Measurements from ENCODE around the gene CYRIA.

The CYRIA gene

DNA sequence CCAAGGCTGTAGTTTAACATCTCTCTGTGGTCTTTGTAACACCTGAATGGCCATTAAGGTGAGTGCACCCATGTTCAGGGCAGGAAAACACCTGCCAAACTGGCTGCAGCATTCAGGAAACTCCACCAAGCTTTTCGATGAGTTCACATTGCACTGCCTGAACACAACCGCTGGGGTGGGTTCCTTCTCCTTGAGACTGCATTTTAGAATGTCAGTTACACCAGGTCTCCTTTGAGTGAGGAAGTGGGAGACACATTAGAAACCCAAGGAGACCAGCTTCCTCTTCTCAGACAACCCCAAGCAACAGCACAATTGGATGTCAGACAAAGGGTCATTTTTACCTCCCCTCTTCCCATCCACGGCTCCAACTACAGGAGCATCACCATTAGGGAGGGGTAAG is 35.2 kb downstream of the CYRIA start:
- TF ChIP-seq, protein P1, sequence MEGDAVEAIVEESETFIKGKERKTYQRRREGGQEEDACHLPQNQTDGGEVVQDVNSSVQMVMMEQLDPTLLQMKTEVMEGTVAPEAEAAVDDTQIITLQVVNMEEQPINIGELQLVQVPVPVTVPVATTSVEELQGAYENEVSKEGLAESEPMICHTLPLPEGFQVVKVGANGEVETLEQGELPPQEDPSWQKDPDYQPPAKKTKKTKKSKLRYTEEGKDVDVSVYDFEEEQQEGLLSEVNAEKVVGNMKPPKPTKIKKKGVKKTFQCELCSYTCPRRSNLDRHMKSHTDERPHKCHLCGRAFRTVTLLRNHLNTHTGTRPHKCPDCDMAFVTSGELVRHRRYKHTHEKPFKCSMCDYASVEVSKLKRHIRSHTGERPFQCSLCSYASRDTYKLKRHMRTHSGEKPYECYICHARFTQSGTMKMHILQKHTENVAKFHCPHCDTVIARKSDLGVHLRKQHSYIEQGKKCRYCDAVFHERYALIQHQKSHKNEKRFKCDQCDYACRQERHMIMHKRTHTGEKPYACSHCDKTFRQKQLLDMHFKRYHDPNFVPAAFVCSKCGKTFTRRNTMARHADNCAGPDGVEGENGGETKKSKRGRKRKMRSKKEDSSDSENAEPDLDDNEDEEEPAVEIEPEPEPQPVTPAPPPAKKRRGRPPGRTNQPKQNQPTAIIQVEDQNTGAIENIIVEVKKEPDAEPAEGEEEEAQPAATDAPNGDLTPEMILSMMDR (IDR thresholded peaks at IDR 0.05; ENCODE audit: borderline replicate concordance, insufficient read depth, low read depth, low read length) = peak; percentile 34; the same call in 1 of the 2 replicates
- no peak overlapping the region for H3K4me3 ChIP-seq (ENCODE audit: low read depth, low read length)

DNA sequence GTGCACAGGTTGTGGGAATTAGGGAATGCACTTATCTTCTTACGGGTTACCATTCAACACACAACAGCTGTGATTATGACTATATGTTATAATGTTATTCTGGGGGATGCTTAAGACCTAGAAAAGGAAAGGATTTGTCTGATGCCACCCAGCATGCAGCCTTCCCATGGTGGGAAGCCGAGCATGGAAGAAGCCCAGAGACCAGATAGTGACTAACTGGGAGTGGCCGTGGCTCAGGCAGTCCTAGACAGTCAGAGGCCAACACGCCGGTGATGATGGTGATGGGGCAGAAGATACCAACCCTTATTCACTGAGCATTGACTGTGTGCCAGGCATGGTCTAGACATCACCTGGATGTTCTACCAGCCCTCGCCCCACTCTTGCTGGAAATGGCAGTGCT is 35.9 kb downstream of the CYRIA start:
- no peak overlapping the region for H3K4me3 ChIP-seq (ENCODE audit: low read depth, low read length)
- TF ChIP-seq, protein P1 (IDR thresholded peaks at IDR 0.05; ENCODE audit: borderline replicate concordance, insufficient read depth, low read depth, low read length) = no peak

GRCh38 chr2:16629044-16629443 is 36.6 kb downstream of the CYRIA start:
- H3K4me3 ChIP-seq (ENCODE audit: low read depth, low read length) = no peak overlapping the region
- TF ChIP-seq, protein P1 (IDR thresholded peaks at IDR 0.05; ENCODE audit: borderline replicate concordance, insufficient read depth, low read depth, low read length) = no peak

- TF ChIP-seq, protein P1 (IDR thresholded peaks at IDR 0.05; ENCODE audit: borderline replicate concordance, insufficient read depth, low read depth, low read length) = no peak
- H3K4me3 ChIP-seq (ENCODE audit: low read depth, low read length) = no peak overlapping the region
Observed at GRCh38 chr2:16628314-16628713, 37.3 kb downstream of the CYRIA start.

- TF ChIP-seq, protein P1 (IDR thresholded peaks at IDR 0.05; ENCODE audit: borderline replicate concordance, insufficient read depth, low read depth, low read length) = no peak
- H3K4me3 ChIP-seq (ENCODE audit: low read depth, low read length) = no peak overlapping the region
Observed at GRCh38 chr2:16626997-16627605, 38.5 kb downstream of the CYRIA start.

GRCh38 chr2:16626497-16626896 is 39.1 kb downstream of the CYRIA start:
- TF ChIP-seq, protein P1 (IDR thresholded peaks at IDR 0.05; ENCODE audit: borderline replicate concordance, insufficient read depth, low read depth, low read length) = no peak
- no peak overlapping the region for H3K4me3 ChIP-seq (ENCODE audit: low read depth, low read length)

GRCh38 chr2:16625759-16626158 is 39.9 kb downstream of the CYRIA start:
- TF ChIP-seq, protein P1 (IDR thresholded peaks at IDR 0.05; ENCODE audit: borderline replicate concordance, insufficient read depth, low read depth, low read length) = no peak
- H3K4me3 ChIP-seq (ENCODE audit: low read depth, low read length) = no peak overlapping the region
